ENCODE data around the gene SIRPA.

- TF ChIP-seq POLR2AphosphoS5 (IDR thresholded peaks at IDR 0.05; ENCODE audit: borderline replicate concordance, low read depth, low read length): no peak
- TF ChIP-seq EZH2 (IDR thresholded peaks at IDR 0.05): no peak
- no peak for TF ChIP-seq FOXP2 (optimal IDR thresholded peaks at IDR 0.05; ENCODE audit: control extremely low read depth, extremely low read length, insufficient read depth)
Observed at GRCh38 chr20:1927217-1927616, 32.0 kb downstream of the SIRPA start.
